HS-5 (cell line): ENCODE data around the gene PPIL4.

ENCODE experiments used
- DNase-seq: peaks from one replicate; pipeline ENCODE4 v3.0.0-alpha.2; 2012; ENCODE audit warnings: low read depth

PPIL4 gene

DNA sequence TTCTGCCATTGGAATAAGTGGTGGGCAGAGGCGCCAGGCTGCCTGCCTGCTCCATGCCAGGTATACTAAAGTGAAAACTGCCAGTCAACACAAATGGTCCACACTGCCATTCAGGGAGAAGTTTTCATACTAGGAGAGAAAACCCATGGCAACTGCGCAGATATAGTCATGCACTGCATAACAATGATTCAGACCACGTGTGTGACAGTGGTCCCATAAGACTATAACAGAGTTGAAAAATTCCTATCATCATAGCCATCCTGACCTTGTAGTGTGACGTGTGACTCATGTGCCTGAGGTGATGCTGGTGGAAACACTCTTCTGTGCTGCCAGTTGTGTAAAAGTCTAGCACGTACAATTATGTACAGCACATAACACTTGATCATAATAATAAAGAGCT lies 86.1 kb downstream of the PPIL4 start:
- peak; percentile 46 for DNase-seq

GRCh38 chr6:149458806-149459205 lies 87.0 kb downstream of the PPIL4 start:
- no peak for DNase-seq

DNA sequence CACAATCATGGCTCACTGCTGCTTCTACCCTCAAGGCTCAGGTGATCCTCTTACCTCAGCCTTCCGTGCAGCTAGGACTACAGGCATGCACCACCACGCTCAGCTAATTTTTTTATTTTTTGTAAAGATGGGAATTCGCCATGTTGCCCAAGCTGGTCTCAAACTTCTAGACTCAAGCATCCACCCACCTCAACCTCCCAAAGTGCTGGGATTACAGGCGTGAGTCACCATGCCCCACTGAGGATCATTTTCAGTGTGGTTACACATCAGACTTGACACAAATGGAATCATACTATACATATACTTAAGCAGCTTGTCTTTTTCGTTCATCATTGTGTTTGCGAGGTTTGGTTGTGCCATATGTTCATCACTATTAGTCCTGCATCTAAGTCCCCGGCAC lies 87.6 kb downstream of the PPIL4 start:
- no peak for DNase-seq

GRCh38 chr6:149457316-149457884 lies 88.4 kb downstream of the PPIL4 start:
- no peak for DNase-seq

DNA sequence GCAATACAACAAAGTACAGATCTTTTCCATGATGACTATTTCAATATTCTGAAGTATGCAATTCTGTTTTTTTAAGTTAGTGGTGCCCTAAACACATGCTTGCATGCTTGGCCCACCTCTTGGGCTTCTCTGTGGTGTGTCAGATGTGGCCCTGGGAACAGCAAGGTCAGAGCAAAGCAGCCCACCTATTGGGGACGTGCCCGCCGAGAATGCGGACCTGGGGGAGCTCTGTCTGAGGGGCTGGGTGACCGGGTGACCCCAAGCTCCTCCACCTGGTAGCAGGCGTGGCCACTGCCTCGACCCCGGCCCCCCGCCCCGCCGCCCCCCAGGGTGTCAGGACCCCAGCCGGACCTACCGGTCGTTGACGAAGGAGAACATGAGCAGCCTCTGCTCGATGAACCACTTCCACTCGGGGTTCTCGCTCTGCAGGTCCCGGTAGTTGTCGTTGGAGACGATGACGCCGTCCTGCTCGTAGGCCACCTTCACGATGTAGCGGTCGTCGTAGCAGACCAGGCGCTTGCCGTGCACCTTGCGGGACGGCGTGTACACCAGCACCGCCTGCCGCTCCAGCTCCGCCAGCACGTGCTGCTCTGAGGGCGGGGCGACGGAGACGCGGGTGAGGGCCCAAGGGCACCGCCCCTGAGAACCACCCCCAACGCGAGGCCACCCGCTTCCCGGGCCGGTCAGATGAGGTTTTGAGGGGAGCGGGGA lies 89.4 kb downstream of the PPIL4 start:
- DNase-seq = no peak

- no peak for DNase-seq
These were observed 90.7 kb downstream of the PPIL4 start for GRCh38 chr6:149455031-149455732.
